HEK293 (cell line): Measurements from ENCODE around the gene NCKAP5L.

Experiments used
- BCL11A ChIP-seq: fragments of 450-650 bp; formaldehyde crosslinking; IDR thresholded peaks from 2 replicates; pipeline ENCODE4 v1.5.1; 2016; ENCODE audit warnings: low read depth, missing biosample characterization, missing genetic modification characterization
- BCL11B ChIP-seq: fragments of 450-650 bp; formaldehyde crosslinking; IDR thresholded peaks from 2 replicates; pipeline ENCODE4 v1.5.1; 2016; ENCODE audit warnings: low read depth, missing biosample characterization, missing genetic modification characterization
- EGR2 ChIP-seq: fragments of 450-650 bp; formaldehyde crosslinking; IDR thresholded peaks from 2 replicates; pipeline ENCODE4 v1.5.1; 2016; ENCODE audit warnings: low read depth, missing biosample characterization, missing genetic modification characterization
- FEZF1 ChIP-seq: fragments of 450-650 bp; formaldehyde crosslinking; IDR thresholded peaks from 2 replicates; pipeline ENCODE4 v1.5.1; 2016; ENCODE audit warnings: missing biosample characterization, missing genetic modification characterization
- GLI2 ChIP-seq: fragments of 450-650 bp; formaldehyde crosslinking; IDR thresholded peaks from 2 replicates; pipeline ENCODE4; 2017; ENCODE audit warnings: missing biosample characterization, missing genetic modification characterization, low read depth, borderline replicate concordance
- HOXD13 ChIP-seq: sonication (generic); formaldehyde crosslinking; IDR thresholded peaks from 2 replicates; pipeline ENCODE4 v1.8.0; 2022; ENCODE audit warnings: missing genetic modification reagents, borderline replicate concordance
- OSR2 ChIP-seq: fragments of 450-650 bp; formaldehyde crosslinking; IDR thresholded peaks from 2 replicates; pipeline ENCODE4 v1.5.1; 2016; ENCODE audit warnings: missing biosample characterization, missing genetic modification characterization
- OVOL3 ChIP-seq: fragments of 450-650 bp; formaldehyde crosslinking; IDR thresholded peaks from 2 replicates; pipeline ENCODE4 v1.5.1; 2016; ENCODE audit warnings: missing biosample characterization, missing genetic modification characterization
- RBAK ChIP-seq: fragments of 450-650 bp; formaldehyde crosslinking; IDR thresholded peaks from 2 replicates; pipeline ENCODE4 v1.5.1; 2016; ENCODE audit warnings: missing biosample characterization, missing genetic modification characterization
- SCRT2 ChIP-seq: fragments of 450-650 bp; formaldehyde crosslinking; IDR thresholded peaks from 2 replicates; pipeline ENCODE4 v1.5.1; 2016; ENCODE audit warnings: missing biosample characterization, missing genetic modification characterization
- ZBTB8A ChIP-seq: fragments of 450-650 bp; formaldehyde crosslinking; IDR thresholded peaks from 2 replicates; pipeline ENCODE4 v1.5.1; 2016; ENCODE audit warnings: missing biosample characterization, missing genetic modification characterization
- ZFP41 ChIP-seq: fragments of 450-650 bp; formaldehyde crosslinking; IDR thresholded peaks from 2 replicates; pipeline ENCODE4 v1.5.1; 2016; ENCODE audit warnings: missing biosample characterization, missing genetic modification characterization, borderline replicate concordance
- ZNF169 ChIP-seq: fragments of 450-650 bp; formaldehyde crosslinking; IDR thresholded peaks from 2 replicates; pipeline ENCODE4 v1.5.1; 2016; ENCODE audit warnings: missing biosample characterization, missing genetic modification characterization
- ZNF214 ChIP-seq: fragments of 450-650 bp; formaldehyde crosslinking; IDR thresholded peaks from 2 replicates; pipeline ENCODE4 v1.5.1; 2017; ENCODE audit warnings: missing biosample characterization, mild to moderate bottlenecking, missing genetic modification characterization, borderline replicate concordance
- ZNF23 ChIP-seq: fragments of 450-650 bp; formaldehyde crosslinking; IDR thresholded peaks from 2 replicates; pipeline ENCODE4 v1.5.1; 2016; ENCODE audit warnings: missing biosample characterization, missing genetic modification characterization, borderline replicate concordance
- ZNF24 ChIP-seq: fragments of 450-650 bp; formaldehyde crosslinking; IDR thresholded peaks from 2 replicates; pipeline ENCODE4 v1.5.1; 2016; ENCODE audit warnings: missing biosample characterization, missing genetic modification characterization
- ZNF335 ChIP-seq: fragments of 450-650 bp; formaldehyde crosslinking; conservative IDR thresholded peaks from 2 replicates; pipeline ENCODE4 v1.5.1; 2016; ENCODE audit warnings: missing biosample characterization, missing genetic modification characterization
- ZNF354C ChIP-seq: fragments of 450-650 bp; formaldehyde crosslinking; IDR thresholded peaks from 2 replicates; pipeline ENCODE4 v1.5.1; 2016; ENCODE audit warnings: missing biosample characterization, missing genetic modification characterization, low read depth, borderline replicate concordance
- ZNF366 ChIP-seq: fragments of 450-650 bp; formaldehyde crosslinking; conservative IDR thresholded peaks from 2 replicates; pipeline ENCODE4 v1.5.1; 2016; ENCODE audit warnings: missing biosample characterization, missing genetic modification characterization
- ZNF514 ChIP-seq: fragments of 450-650 bp; formaldehyde crosslinking; IDR thresholded peaks from 2 replicates; pipeline ENCODE4 v1.5.1; 2016; ENCODE audit warnings: missing biosample characterization, missing genetic modification characterization
- ZNF544 ChIP-seq: fragments of 450-650 bp; formaldehyde crosslinking; IDR thresholded peaks from 2 replicates; pipeline ENCODE4 v1.5.0; 2017; ENCODE audit warnings: missing biosample characterization, missing genetic modification characterization
- ZNF660 ChIP-seq: fragments of 450-650 bp; IDR thresholded peaks from 2 replicates; pipeline ENCODE4 v1.5.1; 2018; ENCODE audit warnings: missing biosample characterization, mild to moderate bottlenecking, missing genetic modification characterization
- ZNF664 ChIP-seq: fragments of 450-650 bp; formaldehyde crosslinking; IDR thresholded peaks from 2 replicates; pipeline ENCODE4 v1.5.1; 2016; ENCODE audit warnings: missing biosample characterization, missing genetic modification characterization
- ZNF76 ChIP-seq: fragments of 450-650 bp; formaldehyde crosslinking; IDR thresholded peaks from 2 replicates; pipeline ENCODE4; 2016; ENCODE audit warnings: low read depth, missing biosample characterization, missing genetic modification characterization, borderline replicate concordance
- ZNF776 ChIP-seq: fragments of 450-650 bp; formaldehyde crosslinking; IDR thresholded peaks from 2 replicates; pipeline ENCODE4 v1.5.0; 2017; ENCODE audit warnings: missing biosample characterization, missing genetic modification characterization, borderline replicate concordance
- ZSCAN30 ChIP-seq: fragments of 450-650 bp; IDR thresholded peaks from 2 replicates; pipeline ENCODE4 v1.5.1; 2018; ENCODE audit warnings: missing biosample characterization, mild to moderate bottlenecking, missing genetic modification characterization, moderate library complexity
- TF ChIP-seq, protein P1 (sequence below): fragments of 450-650 bp; formaldehyde crosslinking; IDR thresholded peaks from 2 replicates; pipeline ENCODE4 v1.5.1; 2016; ENCODE audit warnings: missing biosample characterization, missing genetic modification characterization
- TF ChIP-seq, protein P2 (sequence below): fragments of 450-650 bp; formaldehyde crosslinking; IDR thresholded peaks from 2 replicates; pipeline ENCODE4 v1.5.1; 2017; ENCODE audit warnings: missing biosample characterization, missing genetic modification characterization
- TF ChIP-seq, protein P3 (sequence below): fragments of 450-650 bp; formaldehyde crosslinking; IDR thresholded peaks from 2 replicates; pipeline ENCODE4 v1.5.1; 2017; ENCODE audit warnings: missing biosample characterization, missing genetic modification characterization
- TF ChIP-seq, protein P4 (sequence below): fragments of 450-650 bp; formaldehyde crosslinking; IDR thresholded peaks from 2 replicates; pipeline ENCODE4 v1.5.1; 2016; ENCODE audit warnings: missing biosample characterization, missing genetic modification characterization, low read depth

NCKAP5L gene

DNA sequence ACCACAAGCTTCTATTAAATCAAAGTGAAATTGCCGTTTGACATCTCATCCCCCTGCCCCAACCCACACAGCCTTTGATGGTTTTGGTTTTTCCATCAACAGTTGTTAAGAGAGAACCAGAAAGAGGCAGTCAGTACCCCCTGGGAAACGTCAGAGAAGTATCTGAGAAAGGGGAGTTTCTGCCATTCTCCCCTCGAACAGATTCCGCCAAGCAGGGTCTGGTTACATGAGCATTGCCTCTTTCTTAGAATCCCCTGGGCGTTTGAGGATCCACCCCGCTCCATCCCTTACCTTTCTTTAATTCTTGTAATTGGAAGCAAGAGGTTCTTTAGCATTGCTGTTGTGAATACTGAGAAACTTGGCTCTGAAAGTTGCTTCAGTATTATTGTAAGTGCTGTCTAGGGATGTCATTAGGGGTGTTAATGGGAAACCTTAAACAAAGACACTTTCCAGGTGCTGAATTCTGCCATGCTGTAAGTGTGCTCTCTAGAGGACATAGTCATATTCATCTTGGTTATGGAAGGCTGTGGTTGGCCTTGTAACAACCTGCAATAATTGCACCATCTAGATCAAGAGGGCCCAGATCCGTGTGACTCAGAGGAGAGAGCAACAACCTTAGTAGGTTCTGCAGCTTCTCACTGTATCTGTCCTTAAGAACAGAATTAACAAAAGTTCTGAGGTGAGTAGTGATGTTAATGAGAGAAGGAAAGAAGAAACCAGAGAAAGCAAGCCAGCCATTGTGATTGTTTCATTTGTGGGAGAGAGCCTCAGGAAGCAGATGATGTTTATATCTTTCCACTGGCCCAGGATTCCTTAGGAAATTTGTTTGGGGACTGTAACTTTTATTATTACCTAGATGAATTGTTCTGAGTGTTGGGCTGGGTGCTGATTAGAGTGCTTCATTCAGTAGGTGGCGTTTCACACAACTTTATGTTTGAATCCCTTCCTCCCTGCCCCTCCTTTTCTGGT is 77.9 kb downstream of the NCKAP5L start (continued):
- TF ChIP-seq ZNF335 = peak; percentile 24; the same call in 1 of the 2 replicates
- TF ChIP-seq ZNF24 (tag by site-specific recombination) = peak; percentile 36; the same call in 1 of the 2 replicates
- TF ChIP-seq, protein P1, sequence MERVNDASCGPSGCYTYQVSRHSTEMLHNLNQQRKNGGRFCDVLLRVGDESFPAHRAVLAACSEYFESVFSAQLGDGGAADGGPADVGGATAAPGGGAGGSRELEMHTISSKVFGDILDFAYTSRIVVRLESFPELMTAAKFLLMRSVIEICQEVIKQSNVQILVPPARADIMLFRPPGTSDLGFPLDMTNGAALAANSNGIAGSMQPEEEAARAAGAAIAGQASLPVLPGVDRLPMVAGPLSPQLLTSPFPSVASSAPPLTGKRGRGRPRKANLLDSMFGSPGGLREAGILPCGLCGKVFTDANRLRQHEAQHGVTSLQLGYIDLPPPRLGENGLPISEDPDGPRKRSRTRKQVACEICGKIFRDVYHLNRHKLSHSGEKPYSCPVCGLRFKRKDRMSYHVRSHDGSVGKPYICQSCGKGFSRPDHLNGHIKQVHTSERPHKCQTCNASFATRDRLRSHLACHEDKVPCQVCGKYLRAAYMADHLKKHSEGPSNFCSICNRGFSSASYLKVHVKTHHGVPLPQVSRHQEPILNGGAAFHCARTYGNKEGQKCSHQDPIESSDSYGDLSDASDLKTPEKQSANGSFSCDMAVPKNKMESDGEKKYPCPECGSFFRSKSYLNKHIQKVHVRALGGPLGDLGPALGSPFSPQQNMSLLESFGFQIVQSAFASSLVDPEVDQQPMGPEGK (tag by site-specific recombination) = no peak
- TF ChIP-seq, protein P2, sequence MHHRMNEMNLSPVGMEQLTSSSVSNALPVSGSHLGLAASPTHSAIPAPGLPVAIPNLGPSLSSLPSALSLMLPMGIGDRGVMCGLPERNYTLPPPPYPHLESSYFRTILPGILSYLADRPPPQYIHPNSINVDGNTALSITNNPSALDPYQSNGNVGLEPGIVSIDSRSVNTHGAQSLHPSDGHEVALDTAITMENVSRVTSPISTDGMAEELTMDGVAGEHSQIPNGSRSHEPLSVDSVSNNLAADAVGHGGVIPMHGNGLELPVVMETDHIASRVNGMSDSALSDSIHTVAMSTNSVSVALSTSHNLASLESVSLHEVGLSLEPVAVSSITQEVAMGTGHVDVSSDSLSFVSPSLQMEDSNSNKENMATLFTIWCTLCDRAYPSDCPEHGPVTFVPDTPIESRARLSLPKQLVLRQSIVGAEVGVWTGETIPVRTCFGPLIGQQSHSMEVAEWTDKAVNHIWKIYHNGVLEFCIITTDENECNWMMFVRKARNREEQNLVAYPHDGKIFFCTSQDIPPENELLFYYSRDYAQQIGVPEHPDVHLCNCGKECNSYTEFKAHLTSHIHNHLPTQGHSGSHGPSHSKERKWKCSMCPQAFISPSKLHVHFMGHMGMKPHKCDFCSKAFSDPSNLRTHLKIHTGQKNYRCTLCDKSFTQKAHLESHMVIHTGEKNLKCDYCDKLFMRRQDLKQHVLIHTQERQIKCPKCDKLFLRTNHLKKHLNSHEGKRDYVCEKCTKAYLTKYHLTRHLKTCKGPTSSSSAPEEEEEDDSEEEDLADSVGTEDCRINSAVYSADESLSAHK (tag by site-specific recombination) = peak; percentile 35; the same call in 1 of the 2 replicates
- no peak for TF ChIP-seq GLI2 (tag by site-specific recombination)
- peak; percentile 64; the same call in 1 of the 2 replicates for TF ChIP-seq ZNF660
- TF ChIP-seq SCRT2 (tag by site-specific recombination) = peak; percentile 70
- no peak for TF ChIP-seq ZNF354C (tag by site-specific recombination)
- TF ChIP-seq ZFP41 (tag by site-specific recombination) = no peak
- no peak for TF ChIP-seq BCL11B (tag by site-specific recombination)
- no peak; the same call in 1 of the 2 replicates for TF ChIP-seq ZNF76 (tag by site-specific recombination)
- no peak for TF ChIP-seq RBAK (tag by site-specific recombination)
- no peak for TF ChIP-seq ZNF544 (tag by site-specific recombination)
- TF ChIP-seq ZNF169 (tag by site-specific recombination) = no peak
- TF ChIP-seq ZNF23 (tag by site-specific recombination) = no peak
- no peak for TF ChIP-seq HOXD13 (CRISPR knock-in tag)
- peak; percentile 17; the same call in 1 of the 2 replicates for TF ChIP-seq FEZF1 (tag by site-specific recombination)
- no peak for TF ChIP-seq ZNF776 (tag by site-specific recombination)
- TF ChIP-seq BCL11A (tag by site-specific recombination) = no peak
- no peak for TF ChIP-seq ZNF214 (tag by site-specific recombination)
- no peak for TF ChIP-seq ZNF514 (tag by site-specific recombination)
- TF ChIP-seq, protein P3, sequence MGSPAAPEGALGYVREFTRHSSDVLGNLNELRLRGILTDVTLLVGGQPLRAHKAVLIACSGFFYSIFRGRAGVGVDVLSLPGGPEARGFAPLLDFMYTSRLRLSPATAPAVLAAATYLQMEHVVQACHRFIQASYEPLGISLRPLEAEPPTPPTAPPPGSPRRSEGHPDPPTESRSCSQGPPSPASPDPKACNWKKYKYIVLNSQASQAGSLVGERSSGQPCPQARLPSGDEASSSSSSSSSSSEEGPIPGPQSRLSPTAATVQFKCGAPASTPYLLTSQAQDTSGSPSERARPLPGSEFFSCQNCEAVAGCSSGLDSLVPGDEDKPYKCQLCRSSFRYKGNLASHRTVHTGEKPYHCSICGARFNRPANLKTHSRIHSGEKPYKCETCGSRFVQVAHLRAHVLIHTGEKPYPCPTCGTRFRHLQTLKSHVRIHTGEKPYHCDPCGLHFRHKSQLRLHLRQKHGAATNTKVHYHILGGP = peak; percentile 100
- TF ChIP-seq, protein P4, sequence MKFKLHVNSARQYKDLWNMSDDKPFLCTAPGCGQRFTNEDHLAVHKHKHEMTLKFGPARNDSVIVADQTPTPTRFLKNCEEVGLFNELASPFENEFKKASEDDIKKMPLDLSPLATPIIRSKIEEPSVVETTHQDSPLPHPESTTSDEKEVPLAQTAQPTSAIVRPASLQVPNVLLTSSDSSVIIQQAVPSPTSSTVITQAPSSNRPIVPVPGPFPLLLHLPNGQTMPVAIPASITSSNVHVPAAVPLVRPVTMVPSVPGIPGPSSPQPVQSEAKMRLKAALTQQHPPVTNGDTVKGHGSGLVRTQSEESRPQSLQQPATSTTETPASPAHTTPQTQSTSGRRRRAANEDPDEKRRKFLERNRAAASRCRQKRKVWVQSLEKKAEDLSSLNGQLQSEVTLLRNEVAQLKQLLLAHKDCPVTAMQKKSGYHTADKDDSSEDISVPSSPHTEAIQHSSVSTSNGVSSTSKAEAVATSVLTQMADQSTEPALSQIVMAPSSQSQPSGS (tag by site-specific recombination) = no peak
- no peak for TF ChIP-seq ZNF664
- peak; percentile 76 for TF ChIP-seq ZNF366 (tag by site-specific recombination)
- TF ChIP-seq EGR2 (tag by site-specific recombination) = no peak
- no peak for TF ChIP-seq ZBTB8A (tag by site-specific recombination)
- TF ChIP-seq OVOL3 (tag by site-specific recombination) = no peak
- TF ChIP-seq OSR2 (tag by site-specific recombination) = peak; percentile 80
- TF ChIP-seq ZSCAN30 (tag by site-specific recombination) = no peak
